Esophagus squamous epithelium (tissue), 4 donors: ENCODE data around the gene LRRC37A3.

Experiments used
- POLR2A ChIP-seq, 4 donors: fragments of 450-650 bp; IDR thresholded peaks; one replicate each; pipeline ENCODE4 v1.6.1; 2017; ENCODE audit warnings: antibody characterized with exemption in 4 of 4, mild to moderate bottlenecking in 4 of 4, moderate library complexity in 3 of 4
- TF ChIP-seq, protein P1 (sequence below), 6 experiments: fragments of 450-650 bp in 4 of 6; fragments of 200-600 bp in 2 of 6; sonication (generic) in 2 of 6; IDR thresholded peaks; one replicate each; pipeline ENCODE4 v1.5.1; 2016 to 2019; ENCODE audit warnings: antibody characterized with exemption in 6 of 6, mild to moderate bottlenecking in 4 of 6, moderate library complexity in 4 of 6

DNA sequence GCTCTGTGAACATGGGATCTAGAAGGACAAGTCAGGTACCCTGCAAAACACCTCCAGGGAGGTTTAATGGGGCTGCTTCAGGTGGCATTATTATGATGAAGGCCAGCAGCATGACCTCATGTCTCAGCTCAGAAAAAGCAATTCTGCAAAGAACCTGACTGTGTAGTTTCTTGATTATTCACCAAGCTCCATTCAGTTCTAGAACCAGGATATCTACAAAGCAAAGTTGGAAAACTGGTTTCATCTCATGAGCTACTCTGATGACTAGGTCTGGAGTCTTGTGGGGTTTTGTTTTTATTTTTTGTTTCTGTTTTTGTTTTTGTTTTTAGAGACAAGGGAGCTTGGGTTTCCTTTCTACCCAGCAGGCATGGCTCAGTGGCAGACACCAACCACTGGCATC is 19.0 kb upstream of the LRRC37A3 start:
- TF ChIP-seq, protein P1, sequence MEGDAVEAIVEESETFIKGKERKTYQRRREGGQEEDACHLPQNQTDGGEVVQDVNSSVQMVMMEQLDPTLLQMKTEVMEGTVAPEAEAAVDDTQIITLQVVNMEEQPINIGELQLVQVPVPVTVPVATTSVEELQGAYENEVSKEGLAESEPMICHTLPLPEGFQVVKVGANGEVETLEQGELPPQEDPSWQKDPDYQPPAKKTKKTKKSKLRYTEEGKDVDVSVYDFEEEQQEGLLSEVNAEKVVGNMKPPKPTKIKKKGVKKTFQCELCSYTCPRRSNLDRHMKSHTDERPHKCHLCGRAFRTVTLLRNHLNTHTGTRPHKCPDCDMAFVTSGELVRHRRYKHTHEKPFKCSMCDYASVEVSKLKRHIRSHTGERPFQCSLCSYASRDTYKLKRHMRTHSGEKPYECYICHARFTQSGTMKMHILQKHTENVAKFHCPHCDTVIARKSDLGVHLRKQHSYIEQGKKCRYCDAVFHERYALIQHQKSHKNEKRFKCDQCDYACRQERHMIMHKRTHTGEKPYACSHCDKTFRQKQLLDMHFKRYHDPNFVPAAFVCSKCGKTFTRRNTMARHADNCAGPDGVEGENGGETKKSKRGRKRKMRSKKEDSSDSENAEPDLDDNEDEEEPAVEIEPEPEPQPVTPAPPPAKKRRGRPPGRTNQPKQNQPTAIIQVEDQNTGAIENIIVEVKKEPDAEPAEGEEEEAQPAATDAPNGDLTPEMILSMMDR (IDR thresholded peaks at IDR 0.05) = no peak
- no peak for TF ChIP-seq POLR2A (IDR thresholded peaks at IDR 0.05)
